ENCODE data around the gene FGD3.
A peak's percentile ranks its signal among the peaks of the same experiment; 100 is the strongest.
"Not testable (repeated sequence)": the region's sequence is repeated elsewhere in the genome, so short reads cannot be mapped to it uniquely, and the experiment has no call there.

FGD3 gene, protein sequence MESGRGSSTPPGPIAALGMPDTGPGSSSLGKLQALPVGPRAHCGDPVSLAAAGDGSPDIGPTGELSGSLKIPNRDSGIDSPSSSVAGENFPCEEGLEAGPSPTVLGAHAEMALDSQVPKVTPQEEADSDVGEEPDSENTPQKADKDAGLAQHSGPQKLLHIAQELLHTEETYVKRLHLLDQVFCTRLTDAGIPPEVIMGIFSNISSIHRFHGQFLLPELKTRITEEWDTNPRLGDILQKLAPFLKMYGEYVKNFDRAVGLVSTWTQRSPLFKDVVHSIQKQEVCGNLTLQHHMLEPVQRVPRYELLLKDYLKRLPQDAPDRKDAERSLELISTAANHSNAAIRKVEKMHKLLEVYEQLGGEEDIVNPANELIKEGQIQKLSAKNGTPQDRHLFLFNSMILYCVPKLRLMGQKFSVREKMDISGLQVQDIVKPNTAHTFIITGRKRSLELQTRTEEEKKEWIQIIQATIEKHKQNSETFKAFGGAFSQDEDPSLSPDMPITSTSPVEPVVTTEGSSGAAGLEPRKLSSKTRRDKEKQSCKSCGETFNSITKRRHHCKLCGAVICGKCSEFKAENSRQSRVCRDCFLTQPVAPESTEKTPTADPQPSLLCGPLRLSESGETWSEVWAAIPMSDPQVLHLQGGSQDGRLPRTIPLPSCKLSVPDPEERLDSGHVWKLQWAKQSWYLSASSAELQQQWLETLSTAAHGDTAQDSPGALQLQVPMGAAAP
- total RNA-seq = 232 to 420 reads per million in 2 donors

DNA sequence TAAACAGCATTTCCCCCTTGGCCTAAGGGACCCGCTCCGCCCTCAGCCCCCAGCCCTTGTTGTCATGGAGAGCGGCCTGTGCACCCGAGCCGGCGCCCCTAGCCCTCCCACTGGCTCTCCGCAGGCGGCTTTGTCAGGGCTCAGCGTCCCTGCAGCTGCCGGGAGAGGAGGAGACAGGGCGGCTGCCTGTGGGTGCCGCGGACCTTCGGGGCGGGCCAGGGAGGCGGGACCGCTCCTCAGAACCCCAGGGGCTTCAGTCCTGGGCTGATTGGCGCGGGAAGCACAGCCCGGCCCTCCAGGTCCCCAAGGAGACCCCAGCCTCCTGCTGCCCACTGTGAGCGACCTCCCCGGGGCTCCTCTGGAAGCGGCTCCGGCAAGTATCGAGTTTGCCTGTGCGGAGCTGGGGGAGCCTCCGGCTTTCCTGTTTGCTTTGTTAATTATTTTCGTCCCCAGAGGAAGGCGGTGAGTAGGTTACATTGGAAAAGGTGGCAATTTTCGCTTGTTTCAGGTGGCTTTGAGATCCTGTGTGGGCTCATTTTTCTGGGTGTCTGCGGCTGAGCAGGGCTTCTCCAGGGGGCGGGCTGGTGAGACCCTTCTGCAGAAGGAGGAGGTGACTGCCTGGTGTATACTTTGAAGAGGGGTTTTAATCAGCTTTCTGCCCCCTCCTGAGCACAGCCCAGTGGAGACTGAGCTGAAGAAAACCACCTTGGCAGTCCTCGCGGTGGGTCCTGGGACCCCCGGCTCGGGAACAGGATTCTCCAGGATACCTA lies at the start of gene FGD3:
TSS of gene FGD3 (plus strand) at position 256 of the 770 bp plus-strand sequence. CDS start 28,734 bp downstream, outside the sequence.
- peak; percentile 42 for DNase-seq

DNA sequence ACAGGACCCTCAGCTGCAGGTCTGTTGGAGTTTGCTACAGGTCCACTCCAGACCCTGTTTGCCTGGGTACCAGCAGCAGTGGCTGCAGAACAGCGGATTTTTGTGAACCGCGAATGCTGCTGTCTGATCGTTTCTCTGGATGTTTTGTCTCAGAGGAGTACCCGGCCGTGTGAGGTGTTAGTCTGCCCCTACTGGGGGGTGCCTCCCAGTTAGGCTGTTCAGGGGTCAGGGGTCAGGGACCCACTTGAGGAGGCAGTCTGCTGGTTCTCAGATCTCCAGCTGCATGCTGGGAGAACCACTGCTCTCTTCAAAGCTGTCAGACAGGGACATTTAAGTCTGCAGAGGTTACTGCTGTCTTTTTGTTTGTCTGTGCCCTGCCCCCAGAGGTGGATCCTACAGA lies 42.2 kb upstream of the FGD3 start:
- not testable (repeated sequence) for DNase-seq

DNA sequence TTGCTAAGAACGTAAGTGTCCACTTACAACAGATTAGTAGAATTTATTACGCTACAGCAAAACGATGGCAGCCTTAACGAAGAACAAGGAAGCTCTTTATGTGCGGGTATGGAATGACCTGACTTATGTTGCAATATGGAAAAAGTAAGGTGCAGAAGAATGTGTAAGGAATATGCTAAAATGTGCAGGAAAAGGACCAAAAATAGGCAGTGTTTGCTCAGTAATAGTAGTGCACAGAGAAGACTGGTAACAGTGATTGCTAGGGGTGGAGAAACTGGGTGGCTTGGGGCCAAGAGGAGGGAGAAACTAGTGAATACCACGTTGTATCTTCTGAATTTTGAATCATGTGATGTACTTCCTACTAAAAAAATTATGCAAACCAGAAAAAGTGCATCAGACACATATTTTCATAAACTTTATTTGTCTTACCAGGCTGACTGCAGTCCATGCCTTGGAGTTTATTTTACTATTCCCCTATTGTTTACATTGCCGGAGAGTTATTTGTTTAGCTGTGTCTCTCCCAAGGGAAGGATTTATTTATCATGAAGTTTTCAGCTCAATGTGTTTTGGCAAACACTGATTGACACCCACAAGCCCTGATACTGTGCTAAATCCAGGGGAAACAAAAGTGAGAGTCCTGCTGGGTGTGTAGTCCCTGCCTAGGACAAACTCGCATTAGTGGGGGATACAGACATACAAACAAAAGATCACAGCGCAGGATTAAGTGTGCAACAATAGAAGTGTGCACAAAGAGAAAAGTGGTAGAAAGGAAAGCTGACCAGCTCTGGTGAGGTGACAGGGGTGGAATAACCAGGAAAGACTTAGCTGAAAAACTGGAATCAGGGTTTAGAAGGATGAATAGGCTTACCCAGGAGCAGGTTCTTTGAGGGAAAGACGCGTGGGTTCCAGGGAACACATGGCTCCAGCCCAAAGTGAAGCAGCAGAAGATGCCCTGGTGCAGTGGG lies 35.5 kb upstream of the FGD3 start:
- DNase-seq = no peak

DNA sequence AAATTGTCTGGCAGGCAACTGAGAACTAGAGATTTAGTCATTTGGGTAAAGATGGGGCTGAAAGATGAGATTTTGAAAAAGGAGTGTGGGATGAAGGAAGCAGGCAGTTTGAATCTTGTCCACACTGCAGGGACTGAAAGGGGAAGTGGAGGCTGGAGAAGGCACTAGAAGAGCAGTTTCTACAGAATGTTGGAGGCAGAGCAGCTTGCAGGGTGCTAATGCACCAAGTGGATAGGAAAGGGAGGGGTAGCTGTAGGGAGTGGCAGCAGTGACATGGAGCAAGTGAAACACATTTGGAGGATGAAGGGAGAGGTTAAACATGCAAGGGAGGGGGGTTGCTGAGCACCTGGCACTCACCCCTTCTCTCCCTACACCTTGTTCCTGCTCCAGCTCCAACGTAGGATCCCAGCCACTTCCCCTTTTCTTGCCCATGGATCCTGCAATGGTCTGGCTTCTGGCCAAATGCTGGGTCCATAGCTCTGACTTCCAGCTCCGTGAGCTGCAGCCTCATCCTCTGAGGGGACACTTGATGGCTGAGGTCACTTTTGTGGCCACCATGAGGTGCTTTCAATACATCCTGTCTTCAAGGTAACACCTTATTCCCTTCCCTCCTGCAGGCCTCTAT lies 30.0 kb upstream of the FGD3 start:
- no peak for DNase-seq

DNA sequence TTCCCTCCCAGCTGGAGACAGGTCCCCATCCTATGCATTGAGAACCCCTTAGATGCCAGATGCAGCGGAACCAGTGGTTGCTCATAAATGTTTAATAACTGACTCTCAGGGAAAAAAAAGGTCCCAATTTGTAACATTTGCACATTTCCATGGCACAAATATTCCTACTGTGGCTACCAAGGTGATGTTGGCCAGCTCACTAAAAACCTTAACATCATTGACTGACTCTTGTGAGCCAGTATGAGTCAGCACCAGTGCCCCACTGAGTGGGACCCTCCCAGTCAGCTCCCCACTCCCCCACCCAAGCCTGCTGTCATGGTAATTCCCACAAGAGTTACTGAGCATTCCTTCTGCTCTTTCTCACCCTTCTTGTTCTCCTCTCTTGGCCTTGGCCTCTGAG lies 26.9 kb upstream of the FGD3 start:
- no peak for DNase-seq

DNA sequence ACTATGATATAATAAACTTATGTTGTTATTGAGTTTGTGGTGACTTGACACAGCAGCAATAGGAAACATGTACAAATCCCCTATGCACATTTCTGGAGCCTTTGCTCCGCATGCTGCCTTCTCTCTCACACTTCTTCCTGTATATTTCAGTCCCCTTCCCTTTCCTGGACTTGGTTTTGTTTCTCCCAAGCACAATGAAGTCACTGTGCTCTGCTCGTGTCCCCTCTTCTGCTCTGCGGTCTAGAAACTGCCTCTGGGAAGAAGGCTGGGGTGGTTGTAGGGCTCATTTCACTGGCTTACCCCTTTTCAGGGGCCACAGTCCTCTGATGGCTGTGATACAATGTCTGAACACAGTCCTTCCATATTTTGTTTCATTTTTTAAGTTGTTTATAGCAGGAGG lies 15.7 kb upstream of the FGD3 start:
- no peak for DNase-seq

DNA sequence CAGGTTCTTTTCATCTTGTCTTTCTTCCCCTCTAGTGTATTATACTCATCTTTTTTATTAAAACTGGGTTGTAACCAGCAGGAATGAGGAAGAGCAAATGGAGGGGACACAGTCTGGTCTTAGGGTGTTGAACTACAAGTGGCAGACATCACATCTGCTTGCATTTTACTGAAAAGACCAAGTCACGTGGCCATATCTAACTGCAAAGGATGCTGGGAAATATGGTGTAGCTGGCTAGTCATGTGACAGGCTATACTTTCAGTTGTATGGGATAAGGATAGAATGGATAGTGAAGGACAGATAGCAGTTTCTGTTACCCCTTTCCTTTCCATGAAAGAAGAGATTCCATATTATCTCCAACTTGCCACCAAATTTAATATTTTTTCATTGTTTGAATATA lies 13.0 kb upstream of the FGD3 start:
- DNase-seq = no peak

DNA sequence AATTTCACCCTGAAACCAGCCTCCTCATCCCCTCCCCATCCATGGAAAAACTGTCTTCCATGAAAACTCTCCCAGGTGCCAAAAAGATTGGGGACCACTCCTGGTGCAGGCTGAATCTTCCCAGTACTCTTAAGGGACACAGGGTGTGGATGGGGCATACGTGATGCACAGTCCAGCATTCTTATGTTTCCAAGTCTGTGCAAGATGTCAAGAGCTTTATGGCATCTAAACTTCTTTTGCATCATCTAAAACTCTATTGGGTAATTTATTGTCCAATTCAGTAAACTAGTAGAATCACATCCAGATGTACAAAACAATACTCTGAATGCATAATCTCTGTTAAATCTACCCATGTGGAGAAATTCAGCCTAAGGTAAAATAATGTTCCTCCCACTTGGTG lies 9.3 kb upstream of the FGD3 start:
- no peak for DNase-seq

DNA sequence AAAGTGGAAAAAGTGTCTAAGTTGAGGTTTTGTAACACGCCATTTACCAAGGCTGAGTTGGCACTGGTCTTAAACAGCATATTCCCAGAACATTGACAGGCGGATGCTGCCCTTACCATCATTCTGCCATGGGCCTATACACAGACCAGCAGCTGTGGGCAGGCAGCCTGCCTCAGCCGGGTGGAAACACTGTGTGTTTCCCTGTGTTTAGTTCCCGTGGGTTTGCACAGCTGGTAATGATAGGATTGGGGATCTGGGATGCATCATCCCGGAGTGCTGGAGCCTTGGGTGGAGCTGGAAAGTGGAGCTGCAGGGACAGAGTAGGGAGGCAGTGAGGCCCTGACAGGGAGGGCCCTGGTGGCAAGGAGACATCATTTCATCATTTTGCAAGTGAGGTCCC lies 5.5 kb upstream of the FGD3 start:
- no peak for DNase-seq

DNA sequence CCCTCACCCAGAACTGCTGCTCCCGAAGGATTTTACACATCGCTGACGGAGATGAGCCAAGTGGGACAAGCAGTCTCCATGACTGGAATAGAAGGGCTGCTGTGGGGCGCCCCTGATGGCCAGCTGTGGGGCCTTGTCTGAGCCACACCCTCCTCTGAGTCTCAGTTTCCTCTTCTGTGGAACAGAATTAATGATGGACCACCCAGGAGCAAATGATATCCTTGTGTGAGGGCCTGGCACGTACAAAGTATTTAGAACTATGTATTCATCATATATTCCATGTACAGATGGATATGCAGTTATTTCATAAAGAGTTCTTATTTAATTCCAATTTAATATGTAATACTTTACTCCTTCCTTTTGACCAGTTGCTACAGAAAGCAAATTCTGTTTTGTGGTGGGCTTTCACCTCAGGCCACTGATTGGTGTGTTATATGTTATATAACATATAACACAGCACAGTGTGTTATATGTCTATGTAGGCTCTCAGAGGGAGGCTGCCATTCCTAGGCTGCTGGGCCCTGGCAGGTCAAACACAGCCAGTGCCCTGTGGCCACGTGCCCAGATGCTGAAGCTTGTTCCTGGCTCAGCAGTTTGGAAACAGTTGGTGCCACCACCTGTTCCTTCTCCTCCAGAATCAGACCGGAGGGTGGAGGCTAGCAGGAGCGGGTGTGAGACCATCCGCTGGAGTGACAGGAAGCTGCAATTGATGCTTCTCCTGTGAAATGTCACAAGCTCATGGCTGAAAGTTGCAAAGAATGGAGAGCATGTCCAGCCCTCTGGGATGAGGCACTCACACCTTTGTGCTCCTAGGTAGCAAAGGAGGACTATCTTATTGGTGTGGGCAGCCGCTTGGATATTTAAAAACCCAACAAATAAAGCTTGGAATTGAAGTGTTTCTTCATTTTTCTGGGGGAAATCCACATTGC lies 4.4 kb upstream of the FGD3 start:
- DNase-seq = no peak

DNA sequence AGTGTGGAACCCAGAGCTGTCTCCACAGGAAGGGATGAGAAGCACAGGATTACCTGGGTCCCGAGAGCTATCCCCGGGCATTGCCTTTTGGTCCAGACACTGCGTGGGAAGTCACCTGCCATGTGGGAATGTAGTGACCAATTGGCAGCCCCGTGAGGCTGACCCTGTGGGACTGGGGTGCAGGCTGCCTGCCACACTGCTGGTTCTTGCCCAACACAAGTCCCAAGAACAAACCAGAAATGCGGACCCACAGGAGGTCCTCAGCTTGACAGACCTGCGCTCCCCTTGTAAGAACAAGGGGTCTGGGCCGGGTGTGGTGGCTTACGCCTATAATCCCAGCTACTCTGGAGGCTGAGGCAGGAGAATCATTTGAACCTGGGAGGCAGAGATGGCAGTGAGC lies 2.4 kb upstream of the FGD3 start:
- no peak for DNase-seq

DNA sequence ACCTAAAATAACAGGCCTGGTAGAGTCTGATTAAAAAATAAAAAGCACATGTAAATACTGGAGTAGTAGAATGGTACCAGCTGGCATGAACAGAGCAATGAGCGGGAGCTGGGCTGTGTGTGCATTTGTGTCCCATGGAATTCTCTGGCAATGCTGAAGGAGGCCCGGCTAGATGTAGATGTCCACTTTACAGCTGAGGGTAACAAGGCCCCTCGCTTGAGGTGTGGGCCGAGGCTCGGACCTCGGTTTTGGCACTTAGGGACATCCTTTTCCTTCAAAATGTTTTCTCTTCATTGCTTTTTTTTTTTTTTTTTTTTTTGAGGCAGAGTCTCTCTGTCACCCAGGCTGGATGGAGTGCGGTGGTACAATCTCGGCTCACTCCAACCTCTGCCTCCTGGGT lies 1.5 kb upstream of the FGD3 start:
- DNase-seq = no peak

DNA sequence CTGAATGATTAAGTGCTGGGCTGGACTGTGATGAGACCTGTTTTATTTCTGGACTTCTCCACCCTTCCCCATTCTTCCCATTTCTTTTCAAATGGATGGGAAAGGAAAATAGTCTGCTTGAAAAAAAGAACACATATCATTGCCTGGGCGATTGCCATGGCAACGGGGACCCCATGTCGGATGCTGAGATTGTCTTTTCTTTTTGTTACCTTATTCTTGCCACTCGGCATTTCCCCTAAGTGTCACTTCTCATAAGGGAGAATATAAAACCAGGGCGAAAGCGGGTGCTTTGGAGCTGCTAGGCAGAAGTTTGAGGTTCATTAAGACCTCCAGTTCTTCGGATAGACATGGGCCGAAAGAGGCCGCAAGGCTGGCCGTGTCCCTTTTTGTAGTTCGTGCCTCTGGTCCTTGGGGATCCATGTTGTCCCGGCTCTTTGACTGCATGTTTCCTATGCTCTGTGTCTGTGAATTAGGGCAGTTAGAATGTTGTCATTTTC lies 763 bp downstream of the FGD3 start:
- DNase-seq = no peak

DNA sequence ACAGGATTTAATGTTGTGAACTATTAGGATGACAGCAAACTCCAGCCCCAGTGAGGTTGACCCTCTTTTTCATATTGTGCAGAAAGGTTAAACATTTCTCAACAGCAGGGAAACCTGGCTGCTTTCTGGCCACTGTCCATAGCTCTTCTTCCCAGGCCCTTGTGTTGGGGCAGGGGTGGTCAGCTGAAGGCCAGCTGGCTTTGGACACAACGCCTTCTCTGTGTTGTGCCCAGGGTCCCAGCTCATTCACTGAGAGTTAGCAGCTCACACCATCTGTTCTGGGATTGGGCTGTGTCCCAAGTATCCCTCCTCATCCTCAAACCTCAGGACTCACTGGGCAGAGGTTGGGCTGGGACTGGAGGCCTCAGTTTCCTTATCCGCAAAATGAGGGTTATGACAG lies 1.3 kb downstream of the FGD3 start:
- DNase-seq = no peak

DNA sequence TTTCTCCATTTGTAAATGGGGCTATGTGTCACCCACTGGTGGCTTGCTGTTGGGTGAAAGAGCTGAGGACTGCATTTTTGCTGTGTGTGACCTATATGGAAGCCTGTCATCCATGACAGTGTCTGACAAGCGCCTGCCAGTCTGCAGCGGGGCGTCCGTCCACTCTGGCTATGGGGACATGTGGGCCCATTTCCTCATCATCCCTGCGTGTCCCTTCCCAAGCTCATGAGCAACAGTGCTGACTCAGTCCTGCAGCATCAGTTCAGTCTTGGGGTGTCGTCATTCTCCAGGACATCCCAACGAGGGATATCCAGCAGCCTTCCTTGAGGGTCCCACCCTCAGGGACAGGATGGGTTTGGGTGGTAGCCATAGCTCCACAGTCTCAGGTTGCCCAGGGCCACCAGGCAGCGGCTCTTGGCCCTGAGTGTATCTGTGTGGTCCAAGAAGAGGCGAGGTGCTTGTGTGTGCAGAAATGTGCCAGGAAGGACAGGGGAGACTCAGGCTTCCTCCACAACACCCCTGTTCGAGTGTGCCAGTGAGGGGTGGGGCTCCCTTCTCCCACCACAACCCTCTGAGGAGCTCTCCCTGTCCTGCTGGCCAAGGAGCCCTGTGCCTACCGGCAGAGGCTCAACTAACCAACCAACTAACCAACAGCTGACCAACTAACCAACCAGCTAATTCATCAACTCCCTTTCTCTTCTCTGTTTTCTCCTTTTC lies 2.1 kb downstream of the FGD3 start:
- DNase-seq = no peak

DNA sequence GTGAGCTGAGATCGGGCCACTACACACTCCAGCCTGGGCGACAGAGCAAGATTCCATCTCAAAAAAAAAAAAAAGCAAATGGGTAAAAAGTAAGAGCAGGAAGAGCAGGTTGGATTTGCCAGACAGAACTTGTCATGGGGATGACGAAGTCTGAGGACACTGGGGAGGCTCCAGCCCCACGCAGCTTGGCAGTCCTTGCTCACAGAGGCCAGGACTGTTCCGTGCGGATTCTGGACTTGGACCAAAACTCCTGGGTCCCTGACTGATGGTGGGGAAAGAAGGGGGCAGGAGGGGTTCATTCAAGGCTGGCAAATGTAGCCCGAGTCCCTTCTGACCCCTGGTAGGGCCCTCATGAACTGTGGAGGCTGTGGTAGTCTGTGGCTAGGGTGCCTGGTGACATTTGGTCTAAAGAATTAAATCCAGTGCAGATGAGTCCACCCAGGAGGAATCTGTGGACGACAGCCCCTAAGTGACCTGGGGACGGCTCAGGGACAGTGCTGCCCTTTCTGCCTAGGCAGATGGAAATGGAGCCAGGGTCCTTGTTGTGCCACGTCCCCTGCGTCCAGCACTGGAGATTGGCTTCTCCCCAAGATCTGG lies 3.1 kb downstream of the FGD3 start:
- DNase-seq = no peak

DNA sequence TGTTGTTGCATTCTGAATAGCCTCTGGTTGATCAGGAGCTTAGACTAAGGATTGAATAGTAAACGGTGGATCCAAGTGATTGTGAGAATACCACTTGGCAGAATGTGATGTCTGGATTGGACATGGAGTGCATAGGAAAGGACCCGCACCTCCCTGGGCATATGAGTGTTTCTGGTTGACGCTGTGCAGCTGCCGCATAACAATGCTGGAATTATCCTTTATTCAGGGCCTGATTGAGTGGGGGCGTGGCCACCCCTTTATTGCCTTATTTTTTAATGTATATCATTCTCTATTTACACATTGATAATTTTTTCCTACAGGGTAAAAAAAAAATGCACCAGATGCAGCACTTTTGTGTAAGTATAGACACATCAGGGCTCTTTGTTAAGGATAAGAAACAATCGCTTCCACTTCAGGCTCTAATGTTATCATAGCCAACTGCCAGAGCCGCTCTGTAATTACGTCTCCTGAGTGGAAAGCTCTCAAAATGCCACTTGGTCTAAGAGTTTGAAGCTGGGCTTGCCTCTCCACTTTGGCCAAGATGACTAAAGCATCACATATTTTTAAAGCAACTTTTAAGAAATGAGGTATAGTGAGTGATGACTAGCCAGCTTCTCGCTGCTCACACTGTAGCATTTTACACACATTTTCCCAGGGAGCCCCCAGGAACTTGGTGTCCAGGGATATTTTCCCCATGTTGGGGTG lies 5.7 kb downstream of the FGD3 start:
- DNase-seq = no peak

DNA sequence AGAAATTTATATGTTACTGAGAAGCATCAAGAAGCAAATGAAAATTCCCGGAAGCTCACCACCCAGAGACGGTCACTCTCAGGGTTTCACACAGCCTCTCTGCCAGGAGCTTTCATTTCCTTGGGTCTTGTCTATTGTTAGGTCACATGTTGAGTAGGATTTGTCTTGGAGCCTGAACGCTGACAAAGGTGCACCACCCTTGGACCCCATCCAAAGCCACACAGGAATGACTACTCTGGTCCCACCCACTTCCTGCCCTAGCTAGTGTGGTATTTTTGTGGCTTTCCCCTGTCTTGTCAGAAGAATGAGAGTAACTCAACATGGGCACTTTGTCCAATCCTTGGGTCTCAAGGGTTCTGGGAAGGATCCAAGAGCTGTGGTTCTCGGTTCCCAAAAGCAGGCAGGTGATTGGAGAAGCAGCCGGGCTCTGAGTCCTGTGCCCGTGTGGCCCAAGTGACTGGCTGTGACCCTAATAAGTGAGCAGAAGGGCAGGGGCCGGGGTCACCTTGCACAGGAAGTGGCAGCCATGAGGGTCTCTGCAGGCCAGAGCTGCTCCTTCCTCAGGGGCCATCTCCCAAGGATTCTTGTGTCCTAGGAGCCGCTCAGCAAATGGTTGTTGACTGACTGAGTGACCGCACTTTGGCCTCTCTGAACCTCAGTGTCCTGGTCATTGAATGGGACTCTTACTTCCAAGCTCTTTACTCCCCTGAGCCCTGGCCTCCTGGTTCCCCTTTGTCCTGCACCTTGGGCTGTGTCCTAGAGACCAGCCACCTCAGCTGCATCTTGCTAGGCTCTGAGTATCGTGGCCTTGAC lies 6.9 kb downstream of the FGD3 start:
- peak; percentile 76 for DNase-seq
